K562 (cell line): ENCODE data around the gene BNIP3. TPM values are rescaled to one million over a fixed set of nuclear protein-coding genes. Genes with fewer than 3 reads are reported as not detected.

Experiments
- CAMTA2 ChIP-seq: fragments of 250-450 bp; sonication (Bioruptor Pico); conservative IDR thresholded peaks from 2 replicates; pipeline ENCODE4 v1.5.1; 2022
- FIP1L1 ChIP-seq: fragments of 200-400 bp; formaldehyde crosslinking; IDR thresholded peaks from 2 replicates; pipeline ENCODE4 v1.6.1; 2018; ENCODE audit warnings: mild to moderate bottlenecking, low read depth, low read length; ENCODE audit not compliant: poor library complexity, severe bottlenecking
- HOXB6 ChIP-seq: fragments of 250-450 bp; sonication (Bioruptor Pico); IDR thresholded peaks from 2 replicates; pipeline ENCODE4 v1.5.1; 2022; ENCODE audit warnings: mild to moderate bottlenecking, borderline replicate concordance
- JUNB ChIP-seq: fragments of 450-650 bp; formaldehyde crosslinking; conservative IDR thresholded peaks from 2 replicates; pipeline ENCODE4 v1.4.0; 2020; ENCODE audit warnings: mild to moderate bottlenecking
- KDM5B ChIP-seq: fragments of 200-600 bp; sonication (generic); IDR thresholded peaks from 2 replicates; pipeline ENCODE4 v1.6.1; 2012; ENCODE audit warnings: low read depth, mild to moderate bottlenecking, moderate library complexity, low read length, control low read depth, inconsistent platforms; ENCODE audit not compliant: insufficient replicate concordance
- KLF1 ChIP-seq: fragments of 450-650 bp; IDR thresholded peaks from 2 replicates; pipeline ENCODE4 v1.6.1; 2016; ENCODE audit warnings: missing genetic modification characterization, missing compliant biosample characterization
- NR1H2 ChIP-seq: sonication (generic); formaldehyde crosslinking; IDR thresholded peaks from 2 replicates; pipeline ENCODE4 v1.4.0; 2020; ENCODE audit warnings: mild to moderate bottlenecking, missing genetic modification reagents
- PHF8 ChIP-seq: fragments of 200-600 bp; sonication (generic); IDR thresholded peaks from 2 replicates; pipeline ENCODE4 v1.6.1; 2012; ENCODE audit warnings: mixed run types, mild to moderate bottlenecking, inconsistent platforms, low read length, moderate library complexity, borderline replicate concordance
- RCOR1 ChIP-seq, 2 experiments: IDR thresholded peaks; 2 replicates each; pipeline ENCODE4 v1.6.1; 2012; ENCODE audit warnings: low read depth in 2 of 2, low read length in 2 of 2, borderline replicate concordance in 1 of 2, improper control_type of control experiment in 1 of 2
- SAP30 ChIP-seq: fragments of 200-600 bp; sonication (generic); IDR thresholded peaks from 2 replicates; pipeline ENCODE4 v1.6.1; 2012; ENCODE audit warnings: borderline replicate concordance, low read depth, mild to moderate bottlenecking, moderate library complexity, low read length, control low read depth, inconsistent platforms; ENCODE audit not compliant: insufficient read depth, poor library complexity, severe bottlenecking
- TBL1XR1 ChIP-seq, 2 experiments: IDR thresholded peaks; 2 replicates each; pipeline ENCODE4 v1.6.1; 2012; ENCODE audit warnings: improper control_type of control experiment in 2 of 2, low read length in 2 of 2, mild to moderate bottlenecking in 1 of 2
- TEAD1 ChIP-seq, 2 experiments: fragments of 450-650 bp in 1 of 2; sonication (generic) in 1 of 2; formaldehyde crosslinking; IDR thresholded peaks; 2 replicates each; pipeline versions ENCODE4 v1.4.0 to v1.8.0; 2020 to 2022; ENCODE audit warnings: mild to moderate bottlenecking in 2 of 2, missing genetic modification reagents in 1 of 2
- TFAM ChIP-seq: fragments of 250-450 bp; sonication (Bioruptor Pico); conservative IDR thresholded peaks from 2 replicates; pipeline ENCODE4 v1.5.0; 2021; ENCODE audit warnings: mild to moderate bottlenecking, moderate library complexity
- YY1 ChIP-seq, 3 experiments: IDR thresholded peaks; 2 replicates each; pipeline ENCODE4 v1.6.1; 2011; ENCODE audit warnings: low read length in 2 of 3, mild to moderate bottlenecking in 2 of 3, moderate library complexity in 2 of 3, borderline replicate concordance in 1 of 3, control low read depth in 1 of 3, low read depth in 1 of 3; ENCODE audit not compliant: insufficient read depth in 3 of 3, insufficient replicate concordance in 2 of 3, control insufficient read depth in 1 of 3, insufficient read length in 1 of 3; ENCODE audit errors: extremely low read depth in 1 of 3
- ZBTB7A ChIP-seq: IDR thresholded peaks from 2 replicates; pipeline ENCODE4 v1.6.1; 2011; ENCODE audit warnings: low read depth, mild to moderate bottlenecking, low read length, moderate library complexity, borderline replicate concordance; ENCODE audit not compliant: control insufficient read depth
- ZFP36 ChIP-seq: fragments of 150-350 bp; IDR thresholded peaks from 2 replicates; pipeline ENCODE4 v1.6.1; 2018; ENCODE audit warnings: low read length, low read depth; ENCODE audit not compliant: partially characterized antibody
- ZNF134 ChIP-seq: fragments of 250-450 bp; sonication (Bioruptor Pico); conservative IDR thresholded peaks from 2 replicates; pipeline ENCODE4 v1.4.0; 2020
- ZNF184 ChIP-seq: sonication (generic); formaldehyde crosslinking; IDR thresholded peaks from 2 replicates; pipeline ENCODE4 v1.5.0; 2020; ENCODE audit warnings: missing genetic modification reagents
- polyA plus RNA-seq, 8 experiments: library from polyadenylated mRNA; depleted of rRNA in 4 of 8; stranded (reverse) in 5 of 8; unstranded in 3 of 8; fragments of >200 nt; fragmentation: Nextera tagmentation in 2 of 8; fragmentation: Illumina TruSeq in 1 of 8; extraction: Ambion mirVana in 2 of 8; extraction: Trizol in 1 of 8; gene quantifications; 2 replicates each; pipeline versions ENCODE4 v1.2.1 to v1.2.3, GENCODE V29; 2011 to 2014; ENCODE audit warnings: inconsistent platforms in 1 of 8, missing spikeins in 1 of 8
- total RNA-seq, 7 experiments: library from RNA; depleted of rRNA in 6 of 7; stranded (reverse); fragments of >200 nt in 6 of 7; fragmentation: Illumina TruSeq in 2 of 7; extraction: Trizol in 2 of 7; gene quantifications; 2 replicates each; pipeline versions ENCODE4 v1.2.1 to v1.2.3, GENCODE V29; 2011 to 2021; ENCODE audit warnings: low replicate concordance in 1 of 7
- TF ChIP-seq, protein P1 (sequence below): sonication (generic); formaldehyde crosslinking; IDR thresholded peaks from 2 replicates; pipeline ENCODE4 v1.8.0; 2022; ENCODE audit warnings: missing genetic modification reagents, mild to moderate bottlenecking, borderline replicate concordance
- TF ChIP-seq, protein P2 (sequence below): fragments of 450-650 bp; IDR thresholded peaks from 2 replicates; pipeline ENCODE4 v1.6.1; 2018; ENCODE audit not compliant: partially characterized antibody

BNIP3 gene
- total and polyA plus RNA-seq, 9 of the 15 experiments (the other 6 are each of a cell fraction or from before 2014, with no cell fraction given): 9.2 to 119 (median 42.2) TPM

DNA sequence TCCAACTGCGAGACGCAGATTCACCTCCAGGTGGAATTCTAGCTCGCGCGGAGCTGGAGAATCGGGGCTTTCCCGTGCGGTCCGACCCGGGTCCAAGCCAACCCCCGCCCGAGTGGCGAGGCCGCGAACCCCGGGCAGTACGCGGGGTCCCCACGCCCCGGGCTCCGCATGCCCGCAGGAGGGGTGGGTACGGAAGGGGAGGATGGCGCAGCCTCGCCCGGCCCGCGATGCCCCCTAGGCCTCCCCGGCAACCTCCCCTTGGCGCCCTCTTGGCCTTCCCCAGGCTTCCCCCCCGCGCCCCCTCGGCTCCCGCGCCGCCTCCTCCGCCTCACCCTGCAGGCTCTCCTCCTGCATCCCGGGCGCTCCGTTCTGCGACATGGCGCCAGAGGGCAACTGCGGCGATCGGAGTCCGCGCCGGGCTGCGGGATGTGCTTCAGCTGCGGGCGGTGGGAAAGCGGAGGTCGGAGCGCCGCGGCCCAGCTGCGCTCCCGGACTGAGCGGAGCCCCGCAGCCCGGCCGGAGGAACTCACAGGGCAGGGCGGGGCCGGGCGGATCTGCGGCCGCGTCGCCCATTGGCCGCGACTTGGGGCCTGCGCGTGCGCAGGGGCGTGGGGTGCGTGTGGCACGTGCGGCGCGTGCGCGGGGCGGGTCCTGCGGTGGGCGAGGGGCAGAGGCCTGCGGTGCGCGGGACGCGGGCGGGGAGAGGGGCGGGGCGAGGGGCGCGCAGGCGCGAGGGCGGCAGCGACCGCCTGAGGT lies at the start of gene BNIP3 (continued):
- TF ChIP-seq SAP30 (peak; percentile 52), TBL1XR1 (IDR thresholded peaks at IDR 0.05; ENCODE audit: low read length in 2 of 2) (no peak), TEAD1 (CRISPR knock-in tag; IDR thresholded peaks at IDR 0.05) (peak in 1 of 2 experiments; percentile 57; a peak in 1 of 4 replicates), ZNF184 (no peak), JUNB (CRISPR knock-in tag) (no peak), RCOR1 (IDR thresholded peaks at IDR 0.05; ENCODE audit: borderline replicate concordance in 1 of 2, low read depth in 2 of 2, low read length in 2 of 2) (0 out of 4 replicates have a peak, but pooled peaks of 1 of the 2 experiments have one; percentile 5), KLF1 (tag) (peak; percentile 60; the same call in 1 of the 2 replicates), NR1H2 (CRISPR knock-in tag) (no peak), ZBTB7A (peak; percentile 8; the same call in 1 of the 2 replicates), KDM5B (peak; percentile 41), YY1 (IDR thresholded peaks at IDR 0.05; ENCODE audit: borderline replicate concordance in 1 of 3, control insufficient read depth in 1 of 3, extremely low read depth in 1 of 3, insufficient read depth in 3 of 3, insufficient read length in 1 of 3, insufficient replicate concordance in 2 of 3, low read depth in 1 of 3, low read length in 2 of 3) (peak in 1 of 3 experiments; percentile 18), HOXB6 (CRISPR knock-in tag) (no peak), PHF8 (peak; percentile 54; the same call in 1 of the 2 replicates), TFAM (no peak), FIP1L1 (peak; percentile 14), CAMTA2 (no peak), ZFP36 (no peak), ZNF134 (CRISPR knock-in tag) (no peak)
- TF ChIP-seq, protein P1, sequence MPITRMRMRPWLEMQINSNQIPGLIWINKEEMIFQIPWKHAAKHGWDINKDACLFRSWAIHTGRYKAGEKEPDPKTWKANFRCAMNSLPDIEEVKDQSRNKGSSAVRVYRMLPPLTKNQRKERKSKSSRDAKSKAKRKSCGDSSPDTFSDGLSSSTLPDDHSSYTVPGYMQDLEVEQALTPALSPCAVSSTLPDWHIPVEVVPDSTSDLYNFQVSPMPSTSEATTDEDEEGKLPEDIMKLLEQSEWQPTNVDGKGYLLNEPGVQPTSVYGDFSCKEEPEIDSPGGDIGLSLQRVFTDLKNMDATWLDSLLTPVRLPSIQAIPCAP: no peak
- TF ChIP-seq, protein P2, sequence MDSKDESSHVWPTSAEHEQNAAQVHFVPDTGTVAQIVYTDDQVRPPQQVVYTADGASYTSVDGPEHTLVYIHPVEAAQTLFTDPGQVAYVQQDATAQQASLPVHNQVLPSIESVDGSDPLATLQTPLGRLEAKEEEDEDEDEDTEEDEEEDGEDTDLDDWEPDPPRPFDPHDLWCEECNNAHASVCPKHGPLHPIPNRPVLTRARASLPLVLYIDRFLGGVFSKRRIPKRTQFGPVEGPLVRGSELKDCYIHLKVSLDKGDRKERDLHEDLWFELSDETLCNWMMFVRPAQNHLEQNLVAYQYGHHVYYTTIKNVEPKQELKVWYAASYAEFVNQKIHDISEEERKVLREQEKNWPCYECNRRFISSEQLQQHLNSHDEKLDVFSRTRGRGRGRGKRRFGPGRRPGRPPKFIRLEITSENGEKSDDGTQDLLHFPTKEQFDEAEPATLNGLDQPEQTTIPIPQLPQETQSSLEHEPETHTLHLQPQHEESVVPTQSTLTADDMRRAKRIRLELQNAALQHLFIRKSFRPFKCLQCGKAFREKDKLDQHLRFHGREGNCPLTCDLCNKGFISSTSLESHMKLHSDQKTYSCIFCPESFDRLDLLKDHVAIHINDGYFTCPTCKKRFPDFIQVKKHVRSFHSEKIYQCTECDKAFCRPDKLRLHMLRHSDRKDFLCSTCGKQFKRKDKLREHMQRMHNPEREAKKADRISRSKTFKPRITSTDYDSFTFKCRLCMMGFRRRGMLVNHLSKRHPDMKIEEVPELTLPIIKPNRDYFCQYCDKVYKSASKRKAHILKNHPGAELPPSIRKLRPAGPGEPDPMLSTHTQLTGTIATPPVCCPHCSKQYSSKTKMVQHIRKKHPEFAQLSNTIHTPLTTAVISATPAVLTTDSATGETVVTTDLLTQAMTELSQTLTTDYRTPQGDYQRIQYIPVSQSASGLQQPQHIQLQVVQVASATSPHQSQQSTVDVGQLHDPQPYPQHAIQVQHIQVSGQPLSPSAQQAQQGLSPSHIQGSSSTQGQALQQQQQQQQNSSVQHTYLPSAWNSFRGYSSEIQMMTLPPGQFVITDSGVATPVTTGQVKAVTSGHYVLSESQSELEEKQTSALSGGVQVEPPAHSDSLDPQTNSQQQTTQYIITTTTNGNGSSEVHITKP: no peak
